Mesodermal cell (in vitro differentiated cells): ENCODE results near the gene TXNDC5.
"Not testable (repeated sequence)": the region's sequence is repeated elsewhere in the genome, so short reads cannot be mapped to it uniquely, and the experiment has no call there.

ENCODE experiments used
- H3K27ac ChIP-seq: 2 replicates; pipeline ENCODE4 v1.7.0; 2013; ENCODE audit warnings: mild to moderate bottlenecking, low read depth, low read length, moderate library complexity; ENCODE audit not compliant: severe bottlenecking
- H3K36me3 ChIP-seq: 2 replicates; pipeline ENCODE4 v1.7.1; 2013; ENCODE audit warnings: mild to moderate bottlenecking, low read length, moderate library complexity; ENCODE audit not compliant: control insufficient read depth, insufficient read depth
- H3K4me1 ChIP-seq: one replicate; pipeline ENCODE4 v1.7.1; 2013; ENCODE audit warnings: mild to moderate bottlenecking, low read length; ENCODE audit not compliant: insufficient read depth, control insufficient read depth, poor library complexity, severe bottlenecking
- H3K4me3 ChIP-seq: 2 replicates; pipeline ENCODE4 v1.7.0; 2013; ENCODE audit warnings: low read length, control low read depth, mild to moderate bottlenecking; ENCODE audit not compliant: insufficient read depth, poor library complexity, severe bottlenecking; ENCODE audit errors: extremely low read depth
- H3K9me3 ChIP-seq: 2 replicates; pipeline ENCODE4 v1.7.1; 2013; ENCODE audit warnings: mild to moderate bottlenecking, low read length, moderate library complexity; ENCODE audit not compliant: control insufficient read depth
- WGBS, 2 experiments: methylation state at CpG; one replicate each; pipeline ENCODE4 v1.1.5; 2013; ENCODE audit warnings: missing lambda C conversion rate in 2 of 2; ENCODE audit not compliant: insufficient coverage in 2 of 2; 5-methylcytosine and 5-hydroxymethylcytosine counted together

Gene TXNDC5

GRCh38 chr6:7904654-7905319 is 5.8 kb downstream of the TXNDC5 start:
- H3K27ac ChIP-seq = no peak overlapping the region
- H3K4me1 ChIP-seq = peaks cover 17% of the 10 kb centered on the region
- WGBS, 2 experiments = 95 to 97% methylated on average over 5 of the region's 5 CpGs
- H3K36me3 ChIP-seq = peaks cover 76% of the 10 kb centered on the region
- H3K4me3 ChIP-seq = no peak overlapping the region
- H3K9me3 ChIP-seq = no peaks in the 10 kb centered on the region

GRCh38 chr6:7903673-7904072 is 6.9 kb downstream of the TXNDC5 start:
- Histone ChIP-seq H3K36me3 (peaks cover 82% of the 10 kb centered on the region), H3K9me3 (no peaks in the 10 kb centered on the region), H3K4me1 (peaks cover 11% of the 10 kb centered on the region), H3K27ac (no peak overlapping the region), H3K4me3 (no peak overlapping the region)
- WGBS, 2 experiments = 94 to 95% methylated on average over 2 of the region's 3 CpGs

GRCh38 chr6:7902867-7903266 is 7.7 kb downstream of the TXNDC5 start:
- Histone ChIP-seq H3K4me3 (no peak overlapping the region), H3K9me3 (no peaks in the 10 kb centered on the region), H3K36me3 (peaks cover 90% of the 10 kb centered on the region), H3K27ac (no peak overlapping the region), H3K4me1 (peaks cover 11% of the 10 kb centered on the region)
- WGBS, 2 experiments = no CpG with 5 or more reads among the region's 1 CpG

- Histone ChIP-seq H3K4me3 (no peak overlapping the region), H3K27ac (no peak overlapping the region), H3K36me3 (peaks cover 90% of the 10 kb centered on the region), H3K4me1 (peaks cover 6% of the 10 kb centered on the region), H3K9me3 (no peaks in the 10 kb centered on the region)
- WGBS, 2 experiments = 93 to 95% methylated on average over 3 to 7 of the region's 8 CpGs
Observed at GRCh38 chr6:7902221-7902620, 8.4 kb downstream of the TXNDC5 start.

- WGBS, 2 experiments = 87 to 92% methylated on average over 4 of the region's 4 CpGs
- no peak overlapping the region for H3K27ac ChIP-seq
- H3K9me3 ChIP-seq = no peaks in the 10 kb centered on the region
- peaks cover 86% of the 10 kb centered on the region for H3K36me3 ChIP-seq
- H3K4me3 ChIP-seq = no peak overlapping the region
- H3K4me1 ChIP-seq = peaks cover 4% of the 10 kb centered on the region
Observed at GRCh38 chr6:7901780-7902179, 8.8 kb downstream of the TXNDC5 start.

GRCh38 chr6:7901056-7901455 is 9.5 kb downstream of the TXNDC5 start:
- Histone ChIP-seq H3K36me3 (peaks cover 94% of the 10 kb centered on the region), H3K4me3 (no peak overlapping the region), H3K27ac (no peak overlapping the region), H3K9me3 (no peaks in the 10 kb centered on the region), H3K4me1 (peaks cover 4% of the 10 kb centered on the region)
- WGBS, 2 experiments = 95 to 99% methylated on average over 4 to 8 of the region's 9 CpGs

GRCh38 chr6:7900621-7901020 is 10.0 kb downstream of the TXNDC5 start:
- no peaks in the 10 kb centered on the region for H3K9me3 ChIP-seq
- H3K4me1 ChIP-seq = peaks cover under 1% of the 10 kb centered on the region
- H3K4me3 ChIP-seq = no peak overlapping the region
- H3K27ac ChIP-seq = no peak overlapping the region
- H3K36me3 ChIP-seq = peaks cover 95% of the 10 kb centered on the region
- 92 to 94% methylated on average over 2 of the region's 2 CpGs for WGBS, 2 experiments

GRCh38 chr6:7899889-7900213 is 10.7 kb downstream of the TXNDC5 start:
- Histone ChIP-seq H3K4me1 (no peaks in the 10 kb centered on the region), H3K9me3 (no peaks in the 10 kb centered on the region), H3K36me3 (peaks cover 95% of the 10 kb centered on the region), H3K4me3 (no peak overlapping the region), H3K27ac (no peak overlapping the region)
- 67 to 86% methylated on average over 3 to 4 of the region's 4 CpGs for WGBS, 2 experiments

GRCh38 chr6:7899101-7899888 is 11.3 kb downstream of the TXNDC5 start:
- Histone ChIP-seq H3K36me3 (peaks cover 95% of the 10 kb centered on the region), H3K27ac (no peak overlapping the region), H3K9me3 (no peaks in the 10 kb centered on the region), H3K4me1 (no peaks in the 10 kb centered on the region), H3K4me3 (no peak overlapping the region)
- WGBS, 2 experiments = 72 to 83% methylated on average over 2 to 3 of the region's 5 CpGs

- not testable (repeated sequence) for H3K9me3 ChIP-seq, H3K4me1 ChIP-seq, H3K27ac ChIP-seq, H3K4me3 ChIP-seq
- 94 to 97% methylated on average over 6 to 7 of the region's 8 CpGs for WGBS, 2 experiments
- peaks cover 95% of the 10 kb centered on the region for H3K36me3 ChIP-seq
Observed at GRCh38 chr6:7898193-7898586, 12.4 kb downstream of the TXNDC5 start.
